GM12874 (cell line): ENCODE measurements around the gene KLHL10.

Experiments used
- CTCF ChIP-seq: IDR thresholded peaks from 2 replicates; pipeline ENCODE4 v1.5.1; 2011; ENCODE audit warnings: low read depth, mild to moderate bottlenecking, control low read depth, low read length, moderate library complexity; ENCODE audit not compliant: insufficient read depth

Gene KLHL10

GRCh38 chr17:41837761-41838538 is at the start of gene KLHL10:
KLHL10 (plus strand) TSS chr17:41837825; CDS start chr17:41837933, 108 bp downstream.
- TF ChIP-seq CTCF: no peak

GRCh38 chr17:41792845-41793783 is 44.5 kb upstream of the KLHL10 start:
- no peak for TF ChIP-seq CTCF

GRCh38 chr17:41793784-41794539 is 43.7 kb upstream of the KLHL10 start:
- TF ChIP-seq CTCF: no peak

- TF ChIP-seq CTCF: no peak
Measured at GRCh38 chr17:41794540-41794975, 43.1 kb upstream of the KLHL10 start.

- no peak for TF ChIP-seq CTCF
Measured at GRCh38 chr17:41796121-41796895, 41.3 kb upstream of the KLHL10 start.

GRCh38 chr17:41797377-41797776 is 40.2 kb upstream of the KLHL10 start:
- TF ChIP-seq CTCF: no peak
